GM19395 (cell line): Measurements from ENCODE around the gene FCRL5.
"Not testable (repeated sequence)": the region's sequence is repeated elsewhere in the genome, so short reads cannot be mapped to it uniquely, and the experiment has no call there.

Experiments used
- ATAC-seq: cut with Tn5 transposase; IDR thresholded peaks from one replicate; pipeline ENCODE4 v1.9.1; 2021; ENCODE audit warnings: mild to moderate bottlenecking, moderate library complexity; ENCODE audit not compliant: unreplicated experiment

Gene FCRL5

GRCh38 chr1:157490467-157491165 is 61.7 kb downstream of the FCRL5 start:
- no peak for ATAC-seq

- no peak for ATAC-seq
Measured at GRCh38 chr1:157488156-157488555, 64.2 kb downstream of the FCRL5 start.

- ATAC-seq = no peak
Measured at GRCh38 chr1:157487504-157487903, 64.8 kb downstream of the FCRL5 start.

GRCh38 chr1:157487096-157487495 is 65.2 kb downstream of the FCRL5 start:
- no peak for ATAC-seq

GRCh38 chr1:157486400-157486799 is 65.9 kb downstream of the FCRL5 start:
- ATAC-seq = not testable (repeated sequence)

- no peak for ATAC-seq
Measured at GRCh38 chr1:157485793-157486192, 66.5 kb downstream of the FCRL5 start.

GRCh38 chr1:157484573-157484972 is 67.7 kb downstream of the FCRL5 start:
- ATAC-seq = no peak

GRCh38 chr1:157483635-157484034 is 68.7 kb downstream of the FCRL5 start:
- ATAC-seq = no peak

GRCh38 chr1:157482717-157483116 is 69.6 kb downstream of the FCRL5 start:
- no peak for ATAC-seq

GRCh38 chr1:157482174-157482573 is 70.1 kb downstream of the FCRL5 start:
- ATAC-seq = no peak

GRCh38 chr1:157478030-157478429 is 74.3 kb downstream of the FCRL5 start:
- no peak for ATAC-seq

- no peak for ATAC-seq
Measured at GRCh38 chr1:157477419-157477818, 74.9 kb downstream of the FCRL5 start.

GRCh38 chr1:157472959-157473358 is 79.4 kb downstream of the FCRL5 start:
- ATAC-seq = no peak

- no peak for ATAC-seq
Measured at GRCh38 chr1:157472056-157472701, 80.1 kb downstream of the FCRL5 start.

- no peak for ATAC-seq
Measured at GRCh38 chr1:157471531-157471930, 80.8 kb downstream of the FCRL5 start.

GRCh38 chr1:157469752-157470675 is 82.3 kb downstream of the FCRL5 start:
- ATAC-seq = no peak

GRCh38 chr1:157469300-157469699 is 83.0 kb downstream of the FCRL5 start:
- ATAC-seq = no peak

GRCh38 chr1:157466011-157466410 is 86.3 kb downstream of the FCRL5 start:
- ATAC-seq = no peak
